Measurements from ENCODE around the gene SIRT5.

Gene SIRT5

GRCh38 chr6:13574571-13575376 is at the start of gene SIRT5:
SIRT5 (plus strand) TSS chr6:13574601; CDS start chr6:13584111, 9,510 bp downstream.
- H3K9me3 ChIP-seq, result no peaks in the 10 kb centered on the region
- intact Hi-C loops (cut with DNase I; ENCODE audit: low total_unique reads), result loop anchor here (5.0 to 10.0 kb wide), 2 partner anchors 43 to 240 kb away; partner anchors contain the start of gene NOL7
- TF ChIP-seq, protein P1, sequence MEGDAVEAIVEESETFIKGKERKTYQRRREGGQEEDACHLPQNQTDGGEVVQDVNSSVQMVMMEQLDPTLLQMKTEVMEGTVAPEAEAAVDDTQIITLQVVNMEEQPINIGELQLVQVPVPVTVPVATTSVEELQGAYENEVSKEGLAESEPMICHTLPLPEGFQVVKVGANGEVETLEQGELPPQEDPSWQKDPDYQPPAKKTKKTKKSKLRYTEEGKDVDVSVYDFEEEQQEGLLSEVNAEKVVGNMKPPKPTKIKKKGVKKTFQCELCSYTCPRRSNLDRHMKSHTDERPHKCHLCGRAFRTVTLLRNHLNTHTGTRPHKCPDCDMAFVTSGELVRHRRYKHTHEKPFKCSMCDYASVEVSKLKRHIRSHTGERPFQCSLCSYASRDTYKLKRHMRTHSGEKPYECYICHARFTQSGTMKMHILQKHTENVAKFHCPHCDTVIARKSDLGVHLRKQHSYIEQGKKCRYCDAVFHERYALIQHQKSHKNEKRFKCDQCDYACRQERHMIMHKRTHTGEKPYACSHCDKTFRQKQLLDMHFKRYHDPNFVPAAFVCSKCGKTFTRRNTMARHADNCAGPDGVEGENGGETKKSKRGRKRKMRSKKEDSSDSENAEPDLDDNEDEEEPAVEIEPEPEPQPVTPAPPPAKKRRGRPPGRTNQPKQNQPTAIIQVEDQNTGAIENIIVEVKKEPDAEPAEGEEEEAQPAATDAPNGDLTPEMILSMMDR (IDR thresholded peaks at IDR 0.05), result peak in 1 of 2 experiments; percentile 69
- H3K27me3 ChIP-seq, result no peaks in the 10 kb centered on the region
- peak within 1 kb of the TSS; percentile 76 to 91 for H3K4me3 ChIP-seq
- DNase-seq, result peak; percentile 75 to 90
- peaks cover 0 to 2% (median under 1%) of the 10 kb centered on the region in 3 donors for H3K36me3 ChIP-seq
- peak within 1 kb of the TSS; percentile 95 to 96 for H3K27ac ChIP-seq
- H3K4me1 ChIP-seq, result peaks cover 0 to 9% (median 6%) of the 10 kb centered on the region in 4 donors

DNA sequence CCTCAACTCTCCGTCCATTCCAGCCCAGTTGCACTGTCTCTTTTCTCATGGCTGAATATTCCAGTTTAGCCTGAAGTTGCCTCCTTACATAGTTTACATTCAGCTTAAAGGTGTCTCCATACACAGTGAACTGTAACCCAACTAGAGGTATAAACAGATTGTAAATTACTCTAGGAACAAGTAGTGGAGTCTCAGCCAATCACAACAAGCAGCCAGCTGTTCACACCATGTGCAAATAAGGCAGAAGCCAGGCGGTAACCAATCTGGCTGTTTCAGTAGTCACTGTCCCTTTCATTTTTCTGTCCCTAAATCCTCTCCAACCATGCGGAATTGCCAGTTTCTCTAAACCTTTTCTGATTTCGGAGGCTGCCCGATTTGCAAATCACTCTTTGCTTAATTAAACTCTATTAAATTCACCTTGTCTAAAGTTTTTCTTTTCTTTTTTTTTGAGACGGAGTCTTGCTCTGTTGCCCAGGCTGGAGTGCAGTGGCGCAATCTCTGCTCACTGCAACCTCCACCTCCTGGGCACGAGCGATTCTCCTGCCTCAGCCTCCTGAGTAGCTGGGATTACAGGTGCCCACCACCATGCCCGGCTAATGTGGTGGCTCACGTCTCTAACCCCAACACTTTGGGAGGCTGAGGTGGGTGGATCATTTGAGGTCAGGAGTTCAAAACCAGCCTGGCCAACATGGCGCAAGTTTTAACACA is 49.4 kb upstream of the SIRT5 start:
- DNase-seq, result no peak
- intact Hi-C loops (cut with DNase I; ENCODE audit: low total_unique reads), result no loop called here
- no peak overlapping the region for H3K4me3 ChIP-seq
- TF ChIP-seq, protein P1 (IDR thresholded peaks at IDR 0.05), result no peak
- peaks cover 0 to 13% (median 3%) of the 10 kb centered on the region in 4 donors for H3K4me1 ChIP-seq
- no peak overlapping the region for H3K27ac ChIP-seq
- H3K36me3 ChIP-seq, result no peaks in the 10 kb centered on the region
- no peaks in the 10 kb centered on the region for H3K9me3 ChIP-seq
- no peaks in the 10 kb centered on the region for H3K27me3 ChIP-seq

DNA sequence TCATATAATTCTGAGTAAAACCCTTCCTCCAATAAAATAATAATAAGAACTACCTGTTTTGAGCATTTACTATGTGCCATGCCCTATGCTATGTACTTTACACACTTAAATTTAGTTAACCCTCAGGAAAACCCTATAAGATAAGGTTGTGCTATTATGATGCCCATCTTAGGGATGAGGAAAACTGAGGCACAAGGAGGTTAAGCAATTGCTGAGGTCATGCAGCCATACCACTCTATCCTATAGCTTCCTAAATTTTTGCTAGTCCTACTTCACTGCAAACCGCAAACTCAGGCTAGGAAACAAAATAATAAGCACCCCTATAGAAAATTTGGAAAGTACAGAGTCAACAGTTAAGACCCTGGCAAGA is 48.1 kb upstream of the SIRT5 start:
- H3K9me3 ChIP-seq, result no peaks in the 10 kb centered on the region
- H3K27me3 ChIP-seq, result no peaks in the 10 kb centered on the region
- no peak overlapping the region for H3K4me3 ChIP-seq
- no peak for DNase-seq
- intact Hi-C loops (cut with DNase I; ENCODE audit: low total_unique reads), result no loop called here
- H3K27ac ChIP-seq, result no peak overlapping the region
- peaks cover 0 to 13% (median 3%) of the 10 kb centered on the region in 4 donors for H3K4me1 ChIP-seq
- TF ChIP-seq, protein P1 (IDR thresholded peaks at IDR 0.05), result no peak
- H3K36me3 ChIP-seq, result no peaks in the 10 kb centered on the region

GRCh38 chr6:13526727-13527670 is 47.4 kb upstream of the SIRT5 start:
- Histone ChIP-seq H3K27me3 (no peaks in the 10 kb centered on the region), H3K36me3 (no peaks in the 10 kb centered on the region), H3K27ac (peak overlapping the region; percentile 21 to 53), H3K4me1 (peaks cover 0 to 13% (median 3%) of the 10 kb centered on the region in 4 donors), H3K4me3 (no peak overlapping the region), H3K9me3 (no peaks in the 10 kb centered on the region)
- TF ChIP-seq, protein P1 (IDR thresholded peaks at IDR 0.05), result no peak
- DNase-seq, result peak; percentile 41 to 73
- intact Hi-C loops (cut with DNase I; ENCODE audit: low total_unique reads), result no loop called here

GRCh38 chr6:13527671-13528056 is 46.7 kb upstream of the SIRT5 start:
- H3K4me1 ChIP-seq, result peaks cover 0 to 13% (median 3%) of the 10 kb centered on the region in 4 donors
- no peaks in the 10 kb centered on the region for H3K9me3 ChIP-seq
- H3K4me3 ChIP-seq, result no peak overlapping the region
- TF ChIP-seq, protein P1 (IDR thresholded peaks at IDR 0.05), result no peak
- H3K27me3 ChIP-seq, result no peaks in the 10 kb centered on the region
- no peaks in the 10 kb centered on the region for H3K36me3 ChIP-seq
- no peak for DNase-seq
- intact Hi-C loops (cut with DNase I; ENCODE audit: low total_unique reads), result no loop called here
- H3K27ac ChIP-seq, result peak overlapping the region; percentile 21 to 53

All from tibial artery (tissue), 4 donors.